Cardiac septum (tissue), 1 donor: ENCODE data around the gene COMMD7. TPM values are rescaled to one million over a fixed set of nuclear protein-coding genes. Genes with fewer than 3 reads are reported as not detected.

Experiments
- DNase-seq: peaks from one replicate; pipeline ENCODE4 v3.0.0-alpha.2; 2020; ENCODE audit warnings: low spot score
- intact Hi-C: fragments of 100-400 bp; cut with DNase I; formaldehyde crosslinking; loops from one replicate; pipeline ENCODE4 v1.14.0; 2022
- total RNA-seq: library from RNA; stranded (reverse); fragmentation: NEBNext Ultra II Directional; extraction: Animal tissue kit (Norgen Biotek cat#: 25700); gene quantifications from one replicate; pipeline ENCODE4 v1.2.1, GENCODE V29; 2021
- donor health status: DM: no; HTN: no; CAD: no.

The COMMD7 gene
- total RNA-seq, 1 donor from 2014 or later: 36.5 TPM

- intact Hi-C loops: no loop called here
- no peak for DNase-seq
Measured at GRCh38 chr20:32661820-32662528, 81.3 kb downstream of the COMMD7 start.

- DNase-seq: no peak
- intact Hi-C loops: no loop called here
Measured at GRCh38 chr20:32660661-32661060, 82.6 kb downstream of the COMMD7 start.

GRCh38 chr20:32656827-32657226 is 86.4 kb downstream of the COMMD7 start:
- no peak for DNase-seq
- intact Hi-C loops: no loop called here

- intact Hi-C loops: no loop called here
- no peak for DNase-seq
Measured at GRCh38 chr20:32655903-32656512, 87.3 kb downstream of the COMMD7 start.

GRCh38 chr20:32652739-32653526 is 90.3 kb downstream of the COMMD7 start:
- peak; percentile 91 for DNase-seq
- intact Hi-C loops: loop anchor here (1.0 kb wide), 1 partner anchor 132 kb away; no protein-coding TSS in a partner anchor

Other genes starting within 250 kb of the COMMD7 start
- gene NOL4L, start 158.1 kb downstream of the COMMD7 start, total RNA-seq: 10.4 TPM
- not detected for gene C20orf203, start 69.5 kb downstream of the COMMD7 start, total RNA-seq
- 0.62 TPM for gene DNMT3B, start 18.9 kb upstream of the COMMD7 start, total RNA-seq
- 71.7 TPM for gene MAPRE1, start 76.5 kb upstream of the COMMD7 start, total RNA-seq
- gene EFCAB8, start 115.5 kb upstream of the COMMD7 start, total RNA-seq: not detected